Naive thymus-derived CD4-positive, alpha-beta T cell (primary cell): Measurements from ENCODE around the gene SPTLC2. TPM values are rescaled to one million over a fixed set of nuclear protein-coding genes. Genes with fewer than 3 reads are reported as not detected.

Experiments
- ATAC-seq: fragments of 150-1000 bp; cut with Tn5 transposase; 2 replicates; pipeline ENCODE4 v1.10.0; 2021; ENCODE audit warnings: mild to moderate bottlenecking, moderate library complexity
- CTCF ChIA-PET: fragments of 350-600 bp; sonication (Branson Sonifier 250); formaldehyde crosslinking; loops from one replicate; lab custom pipeline; 2021; ENCODE audit warnings: antibody characterized with exemption; lab: Charles Lee
- POLR2A ChIA-PET: fragments of 350-600 bp; sonication (Branson Sonifier 250); formaldehyde crosslinking; loops from one replicate; lab custom pipeline; 2021; ENCODE audit warnings: antibody characterized with exemption, inconsistent platforms; lab: Charles Lee
- DNase-seq, 9 donors: peaks; one replicate each; pipeline versions ENCODE4 v3.0.0 to v3.0.0-alpha.2; 2020 to 2022; ENCODE audit warnings: mixed read lengths in 1 of 9
- H3K27ac ChIP-seq: one replicate; pipeline ENCODE4 v1.7.0; 2013; ENCODE audit warnings: mild to moderate bottlenecking, low read depth, low read length, moderate library complexity
- H3K27me3 ChIP-seq, 2 donors: one replicate each; pipeline ENCODE4 v1.7.0; 2013; ENCODE audit warnings: low read length in 2 of 2, mild to moderate bottlenecking in 2 of 2, moderate library complexity in 2 of 2; ENCODE audit not compliant: control insufficient read depth in 2 of 2, insufficient read depth in 2 of 2
- H3K36me3 ChIP-seq, 3 experiments: 1 replicate in 2 of 3; 2 replicates in 1 of 3; pipeline ENCODE4 v1.7.0; 2013; ENCODE audit warnings: low read length in 3 of 3, mild to moderate bottlenecking in 3 of 3, moderate library complexity in 1 of 3; ENCODE audit not compliant: insufficient read depth in 3 of 3, control insufficient read depth in 2 of 3
- H3K4me1 ChIP-seq, 2 donors: one replicate each; pipeline ENCODE4 v1.7.0; 2013; ENCODE audit warnings: low read length in 2 of 2, mild to moderate bottlenecking in 2 of 2, moderate library complexity in 1 of 2; ENCODE audit not compliant: control insufficient read depth in 2 of 2, insufficient read depth in 2 of 2
- H3K4me3 ChIP-seq: 2 replicates; pipeline ENCODE4 v1.7.0; 2013; ENCODE audit warnings: mild to moderate bottlenecking, low read length
- H3K9me3 ChIP-seq, 3 experiments: 1 replicate in 2 of 3; 2 replicates in 1 of 3; pipeline ENCODE4 v1.7.0; 2013; ENCODE audit warnings: low read length in 3 of 3; ENCODE audit not compliant: control insufficient read depth in 2 of 3
- H3K27ac Mint-ChIP-seq, 9 donors: one replicate each; pipeline ENCODE4 v1.8.0; 2020 to 2022; ENCODE audit warnings: mixed read lengths in 9 of 9, mild to moderate bottlenecking in 8 of 9, moderate library complexity in 5 of 9, inconsistent platforms in 2 of 9
- H3K27me3 Mint-ChIP-seq, 5 donors: one replicate each; pipeline ENCODE4 v1.8.0; 2021 to 2022; ENCODE audit warnings: mixed read lengths in 5 of 5, mild to moderate bottlenecking in 1 of 5
- H3K36me3 Mint-ChIP-seq, 5 donors: one replicate each; pipeline ENCODE4 v1.8.0; 2020 to 2022; ENCODE audit warnings: mixed read lengths in 5 of 5, mild to moderate bottlenecking in 3 of 5, inconsistent platforms in 1 of 5
- H3K4me1 Mint-ChIP-seq, 7 donors: one replicate each; pipeline ENCODE4 v1.8.0; 2020 to 2022; ENCODE audit warnings: mixed read lengths in 7 of 7, mild to moderate bottlenecking in 3 of 7, inconsistent platforms in 1 of 7
- H3K4me3 Mint-ChIP-seq, 10 donors: one replicate each; pipeline ENCODE4 v1.8.0; 2020 to 2022; ENCODE audit warnings: mild to moderate bottlenecking in 10 of 10, mixed read lengths in 10 of 10, moderate library complexity in 6 of 10, inconsistent platforms in 2 of 10
- H3K9me3 Mint-ChIP-seq, 11 donors: one replicate each; pipeline ENCODE4 v1.8.0; 2020 to 2022; ENCODE audit warnings: mixed read lengths in 11 of 11, mild to moderate bottlenecking in 4 of 11, inconsistent platforms in 1 of 11, moderate library complexity in 1 of 11
- intact Hi-C, 2 donors: fragments of 100-400 bp; cut with micrococcal nuclease; formaldehyde crosslinking; loops; one replicate each; pipeline ENCODE4 v1.15.1; 2023
- polyA plus RNA-seq, 2 donors: library from polyadenylated mRNA; unstranded; fragments of 300-500 nt; fragmentation: Illumina TruSeq; gene quantifications; one replicate each; pipeline ENCODE4 v1.2.3, GENCODE V29; 2021
- total RNA-seq, 6 experiments: library from RNA in 5 of 6; stranded (reverse) in 5 of 6; gene quantifications; 1 replicate in 5 of 6; 2 replicates in 1 of 6; pipeline ENCODE4 v1.2.3 and lab custom pipeline; 2021 to 2026

The SPTLC2 gene
- total and polyA plus RNA-seq, 7 experiments from 2014 or later = 11.6 to 58.1 (median 24.7) TPM

DNA sequence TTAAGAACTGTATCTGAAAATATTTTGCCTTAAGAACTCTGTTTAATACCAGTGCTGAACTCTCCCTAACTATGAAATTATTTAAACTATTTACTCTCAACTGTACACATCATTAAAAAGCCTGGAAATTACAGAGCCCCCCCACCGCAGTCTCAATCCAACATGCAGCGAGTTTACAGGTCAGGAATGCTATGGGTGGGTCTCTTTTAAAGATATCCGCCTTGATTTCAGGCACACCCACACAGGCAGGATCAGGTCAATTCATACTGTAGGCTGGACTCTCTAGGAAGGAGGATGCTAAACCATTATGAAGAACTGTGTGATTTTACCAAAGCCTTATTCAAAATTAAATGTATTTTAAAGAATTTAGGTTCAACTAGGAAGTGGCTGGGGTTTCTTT, 16.5 kb downstream of the SPTLC2 start:
- peaks cover 30 to 78% (median 64%) of the 10 kb centered on the region in 7 donors for H3K4me1 Mint-ChIP-seq
- ChIA-PET POLR2A (no interaction called here), CTCF (no interaction called here)
- H3K36me3 ChIP-seq = peaks cover 0 to 8% (median 0%) of the 10 kb centered on the region in 3 experiments
- no peaks in the 10 kb centered on the region for H3K27me3 ChIP-seq
- H3K9me3 ChIP-seq = no peaks in the 10 kb centered on the region
- H3K4me3 ChIP-seq = no peak overlapping the region
- no peak for ATAC-seq
- peak overlapping the region; percentile 71 for H3K27ac ChIP-seq
- H3K9me3 Mint-ChIP-seq = peaks cover 0 to 6% (median 0%) of the 10 kb centered on the region in 11 donors
- intact Hi-C loops = loop anchor here (1.0 to 10.0 kb wide), 3 partner anchors 15 to 45 kb away; partner anchors contain the start of gene SPTLC2 (in 1 of the 2)
- no peak for DNase-seq
- H3K4me1 ChIP-seq = peaks cover 4 to 17% of the 10 kb centered on the region in 2 donors
- H3K4me3 Mint-ChIP-seq = peak overlapping the region in 8 of 10 donors; percentile 16 to 82 (median 50)
- H3K27ac Mint-ChIP-seq = peak overlapping the region; percentile 39 to 94 (median 90)
- H3K27me3 Mint-ChIP-seq = no peaks in the 10 kb centered on the region
- peaks cover 5 to 28% (median 19%) of the 10 kb centered on the region in 5 donors for H3K36me3 Mint-ChIP-seq

DNA sequence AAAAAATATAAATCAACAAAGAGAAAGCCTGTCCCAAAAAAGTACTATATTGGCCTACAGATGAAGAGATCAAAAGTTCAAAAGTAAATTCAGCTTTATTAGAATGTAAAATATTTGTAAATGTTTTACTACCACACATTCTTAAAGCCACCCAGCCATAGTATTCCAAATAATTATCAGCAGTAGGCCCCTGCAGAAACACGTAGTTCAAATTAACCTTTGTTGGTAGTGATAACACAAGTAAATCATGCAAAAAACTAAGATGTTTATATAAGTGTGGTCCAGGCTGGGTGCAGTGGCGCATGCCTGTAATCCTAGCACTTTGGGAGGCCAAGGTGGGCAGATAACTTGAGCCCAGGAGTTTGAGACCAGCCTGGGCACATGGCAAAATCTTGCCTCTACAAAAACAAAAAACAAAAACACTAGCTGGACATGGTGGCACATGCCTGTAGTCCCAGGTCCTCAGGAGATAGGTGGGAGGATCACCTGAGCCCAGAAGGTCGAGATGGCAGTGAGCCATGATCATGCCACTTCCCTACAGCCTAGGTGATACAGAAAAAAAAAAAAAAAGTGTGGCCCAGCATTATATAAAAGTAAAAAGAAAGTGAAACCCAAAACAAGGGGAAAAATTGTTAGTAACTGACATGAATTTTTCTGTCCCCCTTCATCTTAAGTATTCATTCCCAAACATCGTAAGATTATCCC, 17.9 kb downstream of the SPTLC2 start:
- intact Hi-C loops = loop anchor here (1.0 to 10.0 kb wide), 3 partner anchors 17 to 46 kb away; partner anchors contain the start of gene SPTLC2 (in 1 of the 2)
- Mint-ChIP-seq H3K27me3 (no peaks in the 10 kb centered on the region), H3K9me3 (peaks cover 0 to 6% (median 0%) of the 10 kb centered on the region in 11 donors), H3K4me3 (peak overlapping the region; percentile 53 to 83 (median 72)), H3K4me1 (peaks cover 37 to 82% (median 69%) of the 10 kb centered on the region in 7 donors), H3K27ac (peak overlapping the region; percentile 72 to 94 (median 92)), H3K36me3 (peaks cover 5 to 31% (median 26%) of the 10 kb centered on the region in 5 donors)
- ATAC-seq = peak; percentile 59
- Histone ChIP-seq H3K9me3 (no peaks in the 10 kb centered on the region), H3K36me3 (peaks cover 0 to 10% (median 0%) of the 10 kb centered on the region in 3 experiments), H3K27me3 (no peaks in the 10 kb centered on the region), H3K27ac (peak overlapping the region; percentile 71), H3K4me3 (peak overlapping the region; percentile 28), H3K4me1 (peaks cover 12 to 25% of the 10 kb centered on the region in 2 donors)
- POLR2A ChIA-PET = interaction anchor here (0.6 to 0.7 kb wide), 2 partner anchors 18 to 29 kb away, joined by 3 to 5 read pairs; no protein-coding TSS in a partner anchor
- CTCF ChIA-PET = interaction anchor here (0.6 kb wide), 1 partner anchor 11 kb away, joined by 5 read pairs; no protein-coding TSS in a partner anchor
- DNase-seq = peak in 7 of 9 donors; percentile 26 to 49 (median 43)

DNA sequence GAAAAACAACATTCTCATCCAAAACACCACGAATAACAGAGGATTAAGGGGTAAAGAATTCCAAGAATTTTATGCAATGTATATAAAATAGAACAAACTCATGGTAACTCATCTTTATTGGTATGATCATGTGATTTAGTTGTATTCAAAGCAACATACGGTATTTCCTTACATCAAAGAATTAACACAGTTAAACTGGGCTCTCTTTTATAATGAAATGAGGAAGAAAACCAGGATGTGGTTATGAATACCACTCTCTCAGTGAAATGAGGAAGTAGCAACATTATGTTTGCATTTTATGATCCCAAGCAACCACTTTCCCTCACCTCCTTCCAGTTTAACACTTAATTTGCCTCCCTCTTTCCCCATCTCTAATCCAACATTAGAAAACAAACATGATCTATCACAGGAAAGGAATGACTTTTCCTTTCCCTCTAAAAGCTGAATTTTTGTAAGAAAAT, 22.9 kb downstream of the SPTLC2 start:
- H3K4me1 ChIP-seq = peaks cover 13 to 43% of the 10 kb centered on the region in 2 donors
- peaks cover 0 to 10% (median 0%) of the 10 kb centered on the region in 3 experiments for H3K36me3 ChIP-seq
- Mint-ChIP-seq H3K9me3 (peaks cover 0 to 2% (median 0%) of the 10 kb centered on the region in 11 donors), H3K4me1 (peaks cover 29 to 72% (median 62%) of the 10 kb centered on the region in 7 donors), H3K4me3 (peak overlapping the region; percentile 61 to 89 (median 80)), H3K36me3 (peaks cover 5 to 44% (median 28%) of the 10 kb centered on the region in 5 donors), H3K27ac (peak overlapping the region; percentile 83 to 93 (median 89)), H3K27me3 (no peaks in the 10 kb centered on the region)
- ATAC-seq = peak; percentile 86
- POLR2A ChIA-PET = interaction anchor here (0.6 to 2.5 kb wide), 4 partner anchors 19 to 701 kb away, joined by 3 to 9 read pairs (median 6); partner anchors contain the start of gene SPTLC2
- DNase-seq = peak in 6 of 9 donors; percentile 30 to 71 (median 68)
- peak overlapping the region; percentile 56 for H3K27ac ChIP-seq
- intact Hi-C loops = loop anchor here in 1 of 2 donors (1.0 to 10.0 kb wide), 3 partner anchors 23 to 115 kb away; partner anchors contain the start of genes ALKBH1, SLIRP and SPTLC2
- H3K9me3 ChIP-seq = no peaks in the 10 kb centered on the region
- CTCF ChIA-PET = no interaction called here
- peak overlapping the region; percentile 15 for H3K4me3 ChIP-seq
- no peaks in the 10 kb centered on the region for H3K27me3 ChIP-seq

DNA sequence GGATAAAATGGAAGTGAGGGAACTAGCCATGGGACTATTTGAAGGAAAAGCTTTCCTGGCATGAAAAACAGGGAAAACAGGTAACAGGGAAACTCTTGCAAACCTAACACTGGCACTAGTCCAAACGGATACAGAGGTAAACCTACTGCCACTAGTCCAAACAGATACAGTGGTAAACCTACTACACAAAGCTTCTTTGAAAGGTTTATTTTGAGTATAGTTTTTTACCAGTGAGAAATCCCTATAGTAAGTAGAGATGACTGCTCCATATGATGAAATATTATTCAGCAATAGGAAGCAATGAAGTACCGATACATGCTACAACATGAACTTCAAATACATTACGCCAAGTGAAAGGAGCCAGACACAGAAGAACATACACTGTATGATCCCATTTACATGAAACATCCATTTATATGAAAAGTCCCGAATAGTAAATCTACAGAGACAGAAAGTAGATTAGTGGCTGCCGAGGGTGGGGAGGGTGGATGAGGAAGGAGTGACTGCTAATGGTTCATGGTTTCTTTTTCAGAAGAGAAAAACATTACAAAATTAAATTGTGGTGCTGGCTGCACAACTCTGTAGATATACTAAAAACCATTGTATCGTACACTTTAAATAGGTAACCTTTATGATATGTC, 25.5 kb downstream of the SPTLC2 start:
- H3K4me1 Mint-ChIP-seq = peaks cover 29 to 76% (median 62%) of the 10 kb centered on the region in 7 donors
- Histone ChIP-seq H3K4me3 (no peak overlapping the region), H3K27ac (no peak overlapping the region), H3K36me3 (peaks cover 0 to 4% (median 0%) of the 10 kb centered on the region in 3 experiments), H3K27me3 (no peaks in the 10 kb centered on the region), H3K4me1 (peaks cover 11 to 39% of the 10 kb centered on the region in 2 donors), H3K9me3 (no peaks in the 10 kb centered on the region)
- POLR2A ChIA-PET = no interaction called here
- H3K9me3 Mint-ChIP-seq = peaks cover 0 to 4% (median 0%) of the 10 kb centered on the region in 11 donors
- intact Hi-C loops = loop anchor here (1.0 to 10.0 kb wide), 2 partner anchors 9 to 54 kb away; no protein-coding TSS in a partner anchor
- peaks cover 5 to 48% (median 23%) of the 10 kb centered on the region in 5 donors for H3K36me3 Mint-ChIP-seq
- H3K27ac Mint-ChIP-seq = peak overlapping the region in 4 of 9 donors; percentile 3 to 76 (median 24)
- peak; percentile 42 for ATAC-seq
- CTCF ChIA-PET = no interaction called here
- peak overlapping the region in 4 of 10 donors; percentile 25 to 80 (median 42) for H3K4me3 Mint-ChIP-seq
- H3K27me3 Mint-ChIP-seq = no peaks in the 10 kb centered on the region
- DNase-seq = no peak

DNA sequence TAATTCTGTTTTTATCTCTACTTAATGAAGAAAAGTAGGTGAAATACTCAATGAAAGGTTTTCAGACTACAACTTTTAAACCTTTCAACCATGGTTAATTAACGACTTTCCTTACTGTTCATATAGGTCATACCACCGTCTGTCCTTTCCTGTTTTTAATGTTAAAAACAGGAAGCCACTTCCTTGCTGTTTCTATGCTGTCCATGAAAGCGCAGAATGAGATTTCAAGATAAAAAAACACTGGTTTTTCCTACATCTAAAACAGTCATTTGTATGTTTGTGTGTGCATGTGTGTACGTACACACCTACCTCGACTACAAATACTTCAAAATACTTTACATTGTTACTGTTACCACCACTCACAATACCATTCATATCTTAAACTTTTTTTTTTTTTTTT, 27.3 kb downstream of the SPTLC2 start:
- Mint-ChIP-seq H3K36me3 (peaks cover 0 to 34% (median 15%) of the 10 kb centered on the region in 5 donors), H3K27ac (peak overlapping the region in 2 of 9 donors; percentile 23 to 80), H3K27me3 (no peaks in the 10 kb centered on the region), H3K9me3 (peaks cover 0 to 4% (median 0%) of the 10 kb centered on the region in 11 donors), H3K4me1 (peaks cover 22 to 69% (median 59%) of the 10 kb centered on the region in 7 donors), H3K4me3 (peak overlapping the region in 4 of 10 donors; percentile 44 to 73 (median 53))
- H3K4me1 ChIP-seq = peaks cover 8 to 31% of the 10 kb centered on the region in 2 donors
- intact Hi-C loops = no loop called here
- H3K27ac ChIP-seq = no peak overlapping the region
- ATAC-seq (no peak), DNase-seq (no peak)
- no peaks in the 10 kb centered on the region for H3K9me3 ChIP-seq
- no peaks in the 10 kb centered on the region for H3K27me3 ChIP-seq
- no peak overlapping the region for H3K4me3 ChIP-seq
- H3K36me3 ChIP-seq = no peaks in the 10 kb centered on the region
- ChIA-PET POLR2A (no interaction called here), CTCF (no interaction called here)
